Activated CD8-positive, alpha-beta memory T cell treated with anti-CD3 and anti-CD28 coated beads, Interleukin-2, amount 50 U/mL, for 1 hour (primary cell): ENCODE measurements around the gene LYZL1.
"Not testable (repeated sequence)": the region's sequence is repeated elsewhere in the genome, so short reads cannot be mapped to it uniquely, and the experiment has no call there.

ENCODE experiments used
- DNase-seq: peaks from one replicate; pipeline ENCODE4 v3.0.0-alpha.2; 2020; ENCODE audit errors: extremely low read depth

The LYZL1 gene

DNA sequence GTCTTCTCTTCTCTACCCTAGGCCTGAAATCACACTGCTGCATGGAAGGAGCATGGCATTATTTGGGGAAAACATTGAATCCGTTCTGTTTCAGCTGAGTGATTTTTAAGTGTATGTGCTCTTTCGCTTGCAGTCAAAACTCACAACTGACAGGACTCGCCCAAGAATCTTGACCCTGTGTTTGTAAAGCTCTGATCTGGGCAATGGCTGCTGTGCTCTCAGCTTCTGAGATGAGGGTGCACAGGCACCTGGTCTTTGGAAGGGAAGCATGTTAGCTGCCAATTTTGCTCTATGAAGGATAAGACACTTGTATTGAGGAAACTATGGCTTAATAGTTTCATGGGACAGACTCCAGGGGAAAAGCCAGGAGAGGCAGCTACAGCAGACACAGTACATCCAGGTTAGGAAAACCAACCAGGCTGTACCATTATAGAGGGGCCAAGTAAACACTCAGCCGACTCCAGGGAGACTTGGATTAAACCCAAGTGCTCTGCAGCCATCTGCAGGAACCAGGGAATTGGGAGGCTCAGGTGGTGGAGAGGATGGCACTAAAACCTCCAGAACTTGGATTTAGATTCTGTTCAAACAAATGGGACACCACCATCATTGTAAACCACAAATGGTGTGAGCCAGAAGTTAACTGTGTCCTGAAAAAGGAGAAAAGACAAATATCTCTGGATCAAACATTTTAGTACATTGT lies 43.3 kb downstream of the LYZL1 start:
- DNase-seq = no peak

DNA sequence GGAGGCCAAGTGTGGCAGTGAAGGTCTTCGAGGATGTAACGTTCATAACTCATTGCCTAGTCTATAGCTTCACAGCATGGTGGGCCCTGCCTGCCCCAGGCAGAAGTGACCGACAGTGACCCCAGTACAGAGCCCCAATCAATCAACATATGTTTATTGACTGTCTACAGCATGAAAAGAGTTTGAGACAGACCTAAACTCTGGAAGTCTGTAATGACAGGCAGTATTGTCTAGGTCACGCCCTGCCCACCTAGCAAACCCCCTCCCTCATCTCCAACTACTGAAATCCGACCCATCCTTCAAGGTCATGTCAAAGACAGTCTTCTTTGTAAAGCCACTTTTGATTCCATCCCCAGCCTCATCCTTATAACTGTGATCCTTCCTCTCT lies 43.9 kb downstream of the LYZL1 start:
- no peak for DNase-seq

DNA sequence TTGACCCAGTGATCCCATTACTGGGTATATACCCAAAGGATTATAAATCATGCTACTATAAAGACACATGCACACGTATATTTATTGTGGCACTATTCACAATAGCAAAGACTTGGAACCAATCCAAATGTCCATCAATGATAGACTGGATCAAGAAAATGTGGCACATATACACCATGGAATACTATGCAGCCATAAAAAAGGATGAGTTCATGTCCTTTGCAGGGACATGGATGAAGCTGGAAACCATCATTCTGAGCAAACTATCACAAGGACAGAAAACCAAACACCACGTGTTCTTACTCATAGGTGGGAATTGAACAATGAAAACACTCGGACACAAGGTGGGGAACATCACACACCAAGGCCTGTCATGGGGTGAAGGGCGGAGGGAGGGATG lies 48.7 kb downstream of the LYZL1 start:
- not testable (repeated sequence) for DNase-seq

DNA sequence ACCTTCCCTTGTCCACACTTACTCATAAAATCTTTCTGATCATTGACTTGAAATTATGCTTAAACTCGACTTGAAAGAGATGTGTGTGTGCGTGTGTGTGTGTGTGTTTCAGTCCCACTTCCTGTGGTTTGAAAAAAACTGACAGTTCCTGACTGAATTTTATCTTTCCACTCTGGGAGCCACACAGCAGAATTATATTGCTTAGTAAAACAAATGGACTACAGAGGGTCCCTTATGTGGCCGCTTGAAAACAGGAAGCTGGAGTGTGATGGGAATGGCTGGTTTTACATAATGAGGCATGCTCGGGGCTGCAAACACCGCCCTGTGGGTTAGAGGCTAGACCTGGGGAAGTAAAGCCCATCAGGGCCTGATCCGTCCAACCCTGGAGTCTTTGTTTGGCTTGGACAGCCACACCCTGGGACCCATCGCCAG lies 54.8 kb downstream of the LYZL1 start:
- DNase-seq = no peak

DNA sequence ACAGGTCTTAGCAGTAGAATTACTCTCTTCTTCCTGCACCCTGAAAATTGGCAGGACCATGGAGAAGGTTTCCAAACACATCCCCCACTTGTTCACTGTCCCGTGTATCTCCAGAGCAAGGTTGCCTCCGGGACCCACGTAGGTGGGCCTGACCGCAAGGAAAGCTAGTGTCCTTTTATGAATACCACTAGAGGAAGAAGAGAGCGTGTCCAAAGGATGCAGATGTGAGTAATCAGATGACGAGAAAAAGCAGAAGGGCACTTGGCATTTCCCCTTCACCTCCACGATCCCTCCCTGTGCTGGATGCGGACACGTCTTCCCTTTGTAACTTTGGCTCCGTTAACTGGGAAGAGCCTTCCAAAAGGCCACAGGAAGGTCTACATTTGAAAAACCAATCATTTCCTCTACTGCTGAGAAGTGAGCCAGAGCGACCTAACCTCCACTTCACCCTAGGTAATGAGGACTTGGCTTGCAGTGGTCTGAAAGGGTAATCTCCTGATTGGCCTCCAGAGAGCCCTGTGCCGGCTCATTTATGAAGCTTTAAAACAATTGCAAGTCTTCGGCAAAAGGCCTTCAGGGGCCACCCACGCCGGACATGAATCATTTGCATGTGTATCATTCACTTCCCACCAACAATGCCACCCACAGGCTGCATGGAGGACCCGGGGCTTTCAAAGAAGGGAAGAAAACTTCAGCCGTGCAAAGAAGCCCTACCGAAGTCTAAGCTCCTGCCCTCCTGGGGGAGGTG lies 55.4 kb downstream of the LYZL1 start:
- DNase-seq = no peak

DNA sequence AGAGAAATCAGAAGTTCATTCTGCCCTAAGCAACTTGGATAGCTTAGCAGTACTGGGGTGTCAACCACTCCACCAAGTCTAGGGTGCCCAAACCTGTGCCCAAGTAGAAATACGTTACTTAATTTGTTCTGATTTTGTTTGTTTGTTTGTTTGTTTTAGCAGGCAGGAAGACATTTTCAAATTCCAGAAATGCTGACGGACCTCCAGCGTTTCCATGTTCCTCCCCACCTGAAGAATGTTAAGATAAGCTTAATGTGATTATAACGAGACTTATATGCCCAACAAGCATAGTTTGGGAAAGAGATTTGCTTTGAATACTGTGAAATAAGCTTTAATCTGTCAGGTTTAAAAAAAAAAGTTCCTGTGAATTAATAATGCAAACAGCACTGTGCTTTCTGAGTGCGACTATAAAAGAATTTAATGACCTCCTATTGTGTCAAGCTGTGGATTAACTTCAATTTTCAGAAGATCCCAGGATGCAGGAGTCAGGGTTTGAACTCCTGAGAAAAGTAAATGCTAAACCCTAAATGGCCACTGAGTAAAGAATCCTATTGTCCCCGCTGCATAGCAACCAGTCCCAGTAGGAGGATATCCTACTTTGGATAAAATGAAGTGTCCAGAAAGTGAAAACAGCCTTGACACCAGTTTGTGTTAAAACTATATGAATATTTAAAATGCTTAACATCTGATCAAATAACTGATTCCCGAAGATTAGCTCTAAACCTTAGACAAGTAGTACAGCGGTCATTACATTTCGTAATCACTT lies 56.5 kb downstream of the LYZL1 start:
- no peak for DNase-seq

DNA sequence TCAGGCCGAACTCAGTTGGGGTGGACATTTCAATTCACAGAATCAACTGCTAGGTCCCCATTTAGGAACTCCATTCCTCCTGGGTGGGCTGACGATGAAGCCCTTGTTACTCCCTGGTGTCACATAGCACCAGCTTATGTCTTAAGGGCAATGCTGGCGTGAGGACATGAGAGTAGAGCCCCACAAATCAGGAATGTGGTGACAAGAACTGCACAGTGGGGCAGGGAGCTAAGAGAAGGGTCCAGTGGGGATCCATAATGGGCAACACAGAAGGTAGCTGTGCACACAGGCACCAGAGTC lies 57.0 kb downstream of the LYZL1 start:
- DNase-seq = no peak

DNA sequence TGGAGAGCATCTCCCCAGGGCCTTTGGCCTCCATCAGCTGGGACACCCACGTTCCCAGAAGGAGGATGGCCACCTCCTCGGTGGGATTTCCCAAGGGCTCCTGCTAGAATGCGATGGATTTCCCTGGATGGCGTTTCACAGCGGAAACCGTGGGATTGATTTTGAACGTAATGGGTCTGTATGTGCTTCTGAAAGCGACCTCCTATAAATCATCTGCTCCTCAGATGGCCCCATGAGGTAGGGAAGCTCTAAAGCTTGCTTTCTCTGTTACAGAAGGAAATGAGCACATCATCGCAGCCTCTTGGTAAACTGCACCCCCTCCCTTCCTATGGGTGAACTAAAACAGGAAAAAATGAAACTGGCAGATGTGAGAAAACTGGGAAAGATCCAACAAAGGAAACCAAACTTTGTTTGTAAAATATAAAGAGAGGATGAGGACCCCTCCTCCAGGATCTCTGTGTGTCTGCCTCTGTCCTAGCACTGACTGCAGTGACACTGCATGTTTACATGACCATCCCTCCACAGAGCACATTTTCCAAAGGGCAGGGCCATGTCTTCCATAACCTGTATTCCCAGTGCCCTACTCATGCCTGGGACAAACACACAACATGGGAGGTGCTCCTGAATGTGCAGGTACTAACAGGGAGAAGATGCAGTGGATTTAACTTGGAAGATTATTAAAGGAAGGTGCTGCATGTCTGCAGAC lies 57.6 kb downstream of the LYZL1 start:
- DNase-seq = no peak

DNA sequence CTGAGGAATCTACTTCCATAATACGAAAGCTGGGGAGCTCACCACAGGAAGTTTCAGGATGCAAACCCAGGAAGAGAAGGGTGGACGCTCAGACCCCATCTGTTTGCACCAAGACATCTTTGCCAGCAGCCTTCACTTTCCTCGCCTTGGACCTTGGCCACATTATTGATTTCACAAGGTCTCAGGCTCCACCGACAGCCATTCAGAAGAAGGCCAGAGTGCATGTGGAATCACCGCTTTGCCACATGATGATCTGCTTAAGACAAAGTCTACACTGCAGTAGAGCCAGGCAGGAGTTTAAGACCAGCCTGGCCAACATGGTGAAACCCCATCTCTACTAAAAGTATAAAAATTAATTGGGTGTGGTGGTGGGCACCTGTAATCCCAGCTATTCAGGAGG lies 60.0 kb downstream of the LYZL1 start:
- no peak for DNase-seq

DNA sequence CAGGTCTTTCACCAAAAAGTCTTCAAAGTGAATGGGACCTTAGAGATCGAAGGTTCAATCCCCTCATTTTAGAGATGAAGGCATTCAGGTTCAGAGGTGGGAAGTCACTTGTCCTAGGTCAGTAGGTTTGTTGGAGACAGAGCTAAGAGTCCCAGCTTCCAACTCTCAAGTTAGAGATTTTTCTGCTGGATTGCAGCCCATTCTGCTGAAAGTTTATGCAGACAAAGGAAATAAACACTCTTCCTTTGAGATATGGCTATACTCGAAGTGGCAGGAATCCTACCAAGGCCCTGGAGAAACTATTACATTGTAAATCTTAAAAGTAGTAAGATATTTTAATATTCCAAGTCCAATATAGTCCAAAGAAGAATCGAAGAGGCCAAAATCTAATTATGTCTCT lies 64.4 kb downstream of the LYZL1 start:
- no peak for DNase-seq

DNA sequence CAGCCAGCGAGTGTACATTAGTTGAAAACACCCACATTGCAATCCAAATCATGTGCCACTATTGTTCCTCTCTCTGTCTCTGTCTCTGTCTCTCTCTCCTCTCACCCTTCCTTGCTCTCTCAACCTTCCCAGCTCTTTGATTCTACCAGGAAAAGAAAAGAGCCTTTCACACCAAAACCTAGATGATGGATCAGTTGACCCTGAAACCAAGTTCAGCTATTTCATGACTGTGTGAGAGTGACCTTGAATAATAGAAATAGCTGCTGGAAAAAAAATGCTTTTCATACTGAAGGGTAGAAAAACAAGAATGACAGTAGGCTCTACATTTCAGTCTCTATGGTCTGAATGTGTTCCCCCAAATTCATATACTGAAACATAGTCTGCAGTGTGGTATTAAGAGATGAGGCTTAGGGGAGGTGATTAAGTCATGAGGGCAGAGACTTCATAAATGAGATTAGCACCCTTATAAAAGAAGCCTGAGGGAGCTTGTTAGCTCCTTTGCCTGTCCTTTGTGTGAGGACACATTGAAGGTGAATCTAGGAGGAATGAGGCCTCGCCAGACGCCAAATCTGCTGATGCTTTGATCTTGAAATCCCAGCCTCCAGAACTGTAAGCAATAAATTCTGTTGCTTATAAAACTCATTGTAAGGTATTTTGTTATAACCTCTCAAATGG lies 65.2 kb downstream of the LYZL1 start:
- DNase-seq = no peak

DNA sequence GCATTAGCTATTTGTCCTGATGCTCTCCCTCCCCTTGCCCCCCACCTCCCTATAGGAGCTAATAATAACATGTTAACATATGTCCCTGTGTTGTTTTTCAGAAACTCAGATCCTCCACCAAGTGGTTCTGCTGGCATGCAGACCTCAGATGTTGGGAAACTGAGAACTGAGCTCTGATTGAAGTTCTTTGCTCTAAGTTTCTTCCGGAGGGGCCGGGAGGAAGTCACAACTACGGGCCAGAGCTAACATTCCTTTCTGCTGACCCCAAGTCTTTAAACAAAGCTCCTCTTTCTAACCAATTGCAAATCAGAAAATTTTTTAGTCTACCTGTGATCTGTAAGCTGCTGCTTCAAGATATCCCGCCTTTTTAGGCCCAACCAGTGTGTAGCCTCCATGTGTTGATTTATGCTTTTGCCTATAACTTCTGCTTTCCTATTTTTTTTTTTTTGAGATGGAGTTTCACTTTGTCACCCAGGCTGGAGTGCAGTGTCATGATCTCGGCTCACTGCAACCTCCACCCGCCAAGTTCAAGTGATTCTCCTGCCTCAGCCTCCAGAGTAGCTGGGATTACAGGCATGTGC lies 66.6 kb downstream of the LYZL1 start:
- no peak for DNase-seq

DNA sequence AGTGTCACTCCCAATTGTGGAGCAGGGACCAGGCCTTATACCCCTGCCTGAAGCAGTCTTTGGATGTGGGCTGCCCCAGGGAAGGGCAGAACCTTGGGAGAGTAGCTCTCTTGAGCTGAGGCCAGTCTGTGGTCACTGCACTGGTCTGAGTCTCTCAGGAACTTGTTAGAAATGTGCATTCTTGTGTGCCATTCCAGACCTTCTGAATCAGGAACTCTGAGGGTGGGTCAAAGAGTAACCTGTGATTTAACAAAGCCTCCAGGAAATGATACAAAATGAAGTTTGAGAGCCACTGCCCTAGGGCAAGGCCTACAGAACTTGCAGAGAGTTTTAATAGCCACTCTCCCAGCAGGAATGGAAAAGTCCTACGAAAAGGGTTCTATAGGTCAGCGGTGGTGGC lies 68.1 kb downstream of the LYZL1 start:
- DNase-seq = no peak

DNA sequence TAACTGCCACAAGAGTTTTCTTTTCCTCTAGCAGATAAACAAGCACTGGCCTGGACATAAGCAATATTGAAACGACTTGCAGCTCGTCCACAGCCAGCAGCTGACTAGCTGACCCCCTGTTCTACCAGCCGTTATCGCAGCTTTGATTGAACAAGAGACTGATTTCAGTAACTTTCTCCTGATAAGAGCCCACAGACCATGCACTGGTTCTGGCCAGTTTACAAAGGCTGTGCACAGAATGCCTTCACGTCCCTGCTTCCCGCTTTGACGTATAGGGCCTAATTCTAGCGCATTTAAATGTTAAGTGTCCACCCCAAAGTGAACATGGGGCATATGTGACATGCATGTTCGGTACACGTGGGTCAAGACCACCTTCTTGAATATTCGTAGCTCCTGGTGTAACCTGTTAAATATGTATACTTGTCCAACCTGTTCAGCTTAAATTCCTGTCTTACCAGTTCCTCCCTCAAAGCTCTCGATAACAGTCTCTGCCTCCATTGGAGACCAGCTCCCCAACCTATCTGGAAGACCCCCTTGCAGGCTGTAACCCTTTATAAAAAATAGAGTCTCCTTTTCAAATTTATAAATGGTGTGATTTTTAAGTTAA lies 69.2 kb downstream of the LYZL1 start:
- no peak for DNase-seq

DNA sequence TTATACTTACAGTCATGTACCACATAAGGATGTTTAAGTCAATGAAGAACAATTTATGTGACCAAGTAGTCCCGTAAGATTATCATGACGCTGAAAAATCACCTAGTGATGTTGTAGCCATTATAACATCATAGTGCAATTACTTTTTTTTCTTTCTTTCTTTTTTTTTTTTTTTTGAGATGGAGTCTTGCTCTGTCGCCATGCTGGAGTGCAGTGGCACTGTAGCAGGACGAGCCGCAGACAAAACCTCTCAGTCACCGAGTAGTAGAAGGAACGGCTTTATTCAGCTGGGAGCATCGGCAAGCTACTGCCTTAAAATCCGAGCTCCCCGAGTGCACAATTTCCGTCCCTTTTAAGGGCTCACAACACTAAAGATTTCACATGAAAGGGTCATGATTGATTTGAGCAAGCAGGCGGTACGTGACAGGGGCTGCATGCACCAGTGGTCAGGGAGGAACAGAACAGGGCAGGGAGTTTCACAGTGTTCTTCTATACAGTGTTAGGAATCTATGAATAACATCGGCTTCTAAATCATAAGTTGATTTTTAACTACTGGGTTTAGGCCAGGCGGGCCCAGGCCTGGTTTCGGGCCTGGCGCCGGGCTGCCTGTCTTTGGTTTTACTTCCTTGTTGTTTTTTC lies 71.5 kb downstream of the LYZL1 start:
- not testable (repeated sequence) for DNase-seq
